ENCODE data around the gene ASCC1. TPM values are rescaled to one million over a fixed set of nuclear protein-coding genes. Genes with fewer than 3 reads are reported as not detected.
"Not testable (repeated sequence)": the region's sequence is repeated elsewhere in the genome, so short reads cannot be mapped to it uniquely, and the experiment has no call there.

The ASCC1 gene
- total and polyA plus RNA-seq, 2 experiments from 2014 or later: 25.2 to 30.0 TPM

- H3F3A ChIP-seq (ENCODE audit: insufficient read depth): no peaks in the 10 kb centered on the region
- H3K36me3 ChIP-seq (ENCODE audit: low read depth): no peaks in the 10 kb centered on the region
- no peaks in the 10 kb centered on the region for H3K9me2 ChIP-seq (ENCODE audit: insufficient read depth)
- no peak overlapping the region for H2AFZ ChIP-seq
- 86 to 91% methylated on average over 11 of the region's 11 CpGs for WGBS, 2 experiments (ENCODE audit: low coverage in 1 of 2, low lambda C conversion rate in 2 of 2, missing lambda C conversion rate in 2 of 2)
- no peak overlapping the region for H3K4me3 ChIP-seq
- no peak overlapping the region for H3K4me2 ChIP-seq (ENCODE audit: unreplicated experiment)
- in situ Hi-C loops (cut with MboI): no loop called here
- H3K79me2 ChIP-seq (ENCODE audit: insufficient read depth): no peaks in the 10 kb centered on the region
- no peak overlapping the region for H3K27ac ChIP-seq
- no peaks in the 10 kb centered on the region for H3K9me3 ChIP-seq (ENCODE audit: low read depth)
- H3K4me1 ChIP-seq (ENCODE audit: insufficient read depth): no peaks in the 10 kb centered on the region
- DNase-seq: no peak
- H3K9ac ChIP-seq: no peak overlapping the region
- no peaks in the 10 kb centered on the region for H4K20me1 ChIP-seq (ENCODE audit: insufficient read depth)
- H3K27me3 ChIP-seq (replicated peaks; ENCODE audit: insufficient read depth): no peaks in the 10 kb centered on the region
- TF ChIP-seq EZH2 (IDR thresholded peaks at IDR 0.05; ENCODE audit: insufficient read depth, poor library complexity, severe bottlenecking) (no peak), EZH2phosphoT487 (IDR thresholded peaks at IDR 0.05; ENCODE audit: insufficient read depth, low read depth) (no peak)
Observed at GRCh38 chr10:72110673-72111401, 105.2 kb downstream of the ASCC1 start.

- H3K36me3 ChIP-seq (ENCODE audit: low read depth): no peaks in the 10 kb centered on the region
- H3K79me2 ChIP-seq (ENCODE audit: insufficient read depth): no peaks in the 10 kb centered on the region
- no peaks in the 10 kb centered on the region for H3F3A ChIP-seq (ENCODE audit: insufficient read depth)
- 0 out of 2 replicates have a peak, but pooled peaks cover under 1% of the 10 kb centered on the region for H3K4me1 ChIP-seq (ENCODE audit: insufficient read depth)
- no peak overlapping the region for H2AFZ ChIP-seq
- H3K27me3 ChIP-seq (replicated peaks; ENCODE audit: insufficient read depth): no peaks in the 10 kb centered on the region
- DNase-seq: no peak
- H3K9me2 ChIP-seq (ENCODE audit: insufficient read depth): no peaks in the 10 kb centered on the region
- 94 to 95% methylated on average over 8 of the region's 8 CpGs for WGBS, 2 experiments (ENCODE audit: low coverage in 1 of 2, low lambda C conversion rate in 2 of 2, missing lambda C conversion rate in 2 of 2)
- no peak overlapping the region for H3K4me3 ChIP-seq
- in situ Hi-C loops (cut with MboI): no loop called here
- no peaks in the 10 kb centered on the region for H3K9me3 ChIP-seq (ENCODE audit: low read depth)
- no peak overlapping the region for H3K27ac ChIP-seq
- H4K20me1 ChIP-seq (ENCODE audit: insufficient read depth): no peaks in the 10 kb centered on the region
- no peak overlapping the region for H3K9ac ChIP-seq
- H3K4me2 ChIP-seq (ENCODE audit: unreplicated experiment): no peak overlapping the region
- no peak for TF ChIP-seq EZH2 (IDR thresholded peaks at IDR 0.05; ENCODE audit: insufficient read depth, poor library complexity, severe bottlenecking)
- TF ChIP-seq EZH2phosphoT487 (IDR thresholded peaks at IDR 0.05; ENCODE audit: insufficient read depth, low read depth): no peak
Observed at GRCh38 chr10:72109636-72110157, 106.4 kb downstream of the ASCC1 start.

GRCh38 chr10:72108830-72109635 lies 107.0 kb downstream of the ASCC1 start:
- no peak overlapping the region for H3K9ac ChIP-seq
- no peaks in the 10 kb centered on the region for H3K27me3 ChIP-seq (replicated peaks; ENCODE audit: insufficient read depth)
- no peak overlapping the region for H2AFZ ChIP-seq
- no peaks in the 10 kb centered on the region for H3K9me2 ChIP-seq (ENCODE audit: insufficient read depth)
- no peak overlapping the region for H3K27ac ChIP-seq
- TF ChIP-seq EZH2 (IDR thresholded peaks at IDR 0.05; ENCODE audit: insufficient read depth, poor library complexity, severe bottlenecking) (no peak), EZH2phosphoT487 (IDR thresholded peaks at IDR 0.05; ENCODE audit: insufficient read depth, low read depth) (no peak)
- H3K36me3 ChIP-seq (ENCODE audit: low read depth): no peaks in the 10 kb centered on the region
- no peak for DNase-seq
- no peak overlapping the region for H3K4me2 ChIP-seq (ENCODE audit: unreplicated experiment)
- H3K79me2 ChIP-seq (ENCODE audit: insufficient read depth): no peaks in the 10 kb centered on the region
- in situ Hi-C loops (cut with MboI): no loop called here
- 100% methylated on average over 1 of the region's 1 CpG for WGBS, 2 experiments (ENCODE audit: low coverage in 1 of 2, low lambda C conversion rate in 2 of 2, missing lambda C conversion rate in 2 of 2)
- H3K9me3 ChIP-seq (ENCODE audit: low read depth): no peaks in the 10 kb centered on the region
- no peaks in the 10 kb centered on the region for H4K20me1 ChIP-seq (ENCODE audit: insufficient read depth)
- H3K4me1 ChIP-seq (ENCODE audit: insufficient read depth): 0 out of 2 replicates have a peak, but pooled peaks cover 7% of the 10 kb centered on the region
- no peak overlapping the region for H3K4me3 ChIP-seq
- no peaks in the 10 kb centered on the region for H3F3A ChIP-seq (ENCODE audit: insufficient read depth)

- H3K36me3 ChIP-seq (ENCODE audit: low read depth); H3K4me3 ChIP-seq; DNase-seq; H3F3A ChIP-seq (ENCODE audit: insufficient read depth); H2AFZ ChIP-seq; in situ Hi-C loops (cut with MboI); H3K9ac ChIP-seq; H3K9me3 ChIP-seq (ENCODE audit: low read depth); H3K4me2 ChIP-seq (ENCODE audit: unreplicated experiment); H4K20me1 ChIP-seq (ENCODE audit: insufficient read depth); H3K9me2 ChIP-seq (ENCODE audit: insufficient read depth); H3K4me1 ChIP-seq (ENCODE audit: insufficient read depth); H3K79me2 ChIP-seq (ENCODE audit: insufficient read depth); H3K27ac ChIP-seq; H3K27me3 ChIP-seq (replicated peaks; ENCODE audit: insufficient read depth): not testable (repeated sequence)
- WGBS, 2 experiments (ENCODE audit: low coverage in 1 of 2, low lambda C conversion rate in 2 of 2, missing lambda C conversion rate in 2 of 2): 98 to 100% methylated on average over 3 of the region's 3 CpGs
Observed at GRCh38 chr10:72108004-72108370, 108.1 kb downstream of the ASCC1 start.

All from GM23248 (cell line).